H1 (cell line): ENCODE data around the gene SERPINE3. TPM values are rescaled to one million over a fixed set of nuclear protein-coding genes. Genes with fewer than 3 reads are reported as not detected.

Experiments used
- CTCF ChIA-PET: fragments of 300-600 bp; sonication (Branson Sonifier 250); formaldehyde crosslinking; loops from one replicate; lab custom pipeline; 2021; ENCODE audit not compliant: partially characterized antibody; lab: Charles Lee
- POLR2A ChIA-PET: fragments of 300-600 bp; sonication (Branson Sonifier 250); formaldehyde crosslinking; loops from one replicate; lab custom pipeline; 2021; ENCODE audit warnings: inconsistent platforms; ENCODE audit not compliant: partially characterized antibody; lab: Charles Lee
- DNase-seq, 2 experiments: peaks; one replicate each; pipeline versions ENCODE4 v3.0.0 to v3.0.0-alpha.2; 2010 to 2022; ENCODE audit warnings: low spot score in 2 of 2, low read depth in 1 of 2, mixed read lengths in 1 of 2
- FAIRE-seq: peaks from 2 replicates; lab custom pipeline; 2011; peaks lifted over from hg19 to GRCh38; lab: Jason Lieb, UNC
- H2AFZ ChIP-seq: 2 replicates; pipeline ENCODE4 v1.8.1; 2012; ENCODE audit warnings: low read length, inconsistent platforms
- H2AK5ac ChIP-seq: 2 replicates; pipeline ENCODE4 v1.6.1; 2013; ENCODE audit warnings: low read depth, low read length
- H2BK120ac ChIP-seq: replicated peaks from 2 replicates; pipeline ENCODE3; 2013; ENCODE audit warnings: low read depth, low read length, inconsistent platforms
- H2BK12ac ChIP-seq: 2 replicates; pipeline ENCODE4 v1.6.1; 2013; ENCODE audit warnings: low read depth, low read length
- H2BK15ac ChIP-seq: 2 replicates; pipeline ENCODE4 v1.6.1; 2013; ENCODE audit warnings: low read length
- H2BK20ac ChIP-seq: 2 replicates; pipeline ENCODE4 v1.6.1; 2013; ENCODE audit warnings: low read length
- H2BK5ac ChIP-seq: 2 replicates; pipeline ENCODE4 v1.6.1; 2013; ENCODE audit warnings: low read depth, low read length
- H3K14ac ChIP-seq: 2 replicates; pipeline ENCODE4 v1.6.1; 2013; ENCODE audit warnings: inconsistent platforms; ENCODE audit not compliant: insufficient read length
- H3K18ac ChIP-seq: 2 replicates; pipeline ENCODE4 v1.6.1; 2013; ENCODE audit warnings: low read length; ENCODE audit errors: extremely low read depth
- H3K23ac ChIP-seq: 2 replicates; pipeline ENCODE4 v1.6.1; 2013; ENCODE audit warnings: inconsistent platforms; ENCODE audit not compliant: insufficient read length
- H3K23me2 ChIP-seq: 2 replicates; pipeline ENCODE4 v1.6.1; 2013; ENCODE audit warnings: low read depth, low read length
- H3K27ac ChIP-seq: 2 replicates; pipeline ENCODE4 v1.6.1; 2011; ENCODE audit warnings: low read depth, low read length, inconsistent platforms
- H3K27me3 ChIP-seq, 4 experiments: replicated peaks in 1 of 4; 1 replicate in 1 of 4; 2 replicates in 3 of 4; pipeline versions ENCODE4 v1.6.1 to v1.8.1; 2011 to 2013; ENCODE audit warnings: low read length in 3 of 4, mild to moderate bottlenecking in 3 of 4, inconsistent platforms in 2 of 4, mixed read lengths in 2 of 4, moderate library complexity in 1 of 4; ENCODE audit not compliant: control insufficient read depth in 3 of 4, insufficient read depth in 3 of 4; ENCODE audit errors: extremely low read depth in 1 of 4
- H3K36me3 ChIP-seq, 4 experiments: 2 replicates each; pipeline versions ENCODE4 v1.6.1 to v1.8.1; 2011 to 2013; ENCODE audit warnings: mild to moderate bottlenecking in 4 of 4, low read length in 3 of 4, moderate library complexity in 2 of 4, control low read depth in 1 of 4, inconsistent platforms in 1 of 4; ENCODE audit not compliant: insufficient read depth in 4 of 4, control insufficient read depth in 2 of 4
- H3K4ac ChIP-seq: replicated peaks from 2 replicates; pipeline ENCODE3; 2013; ENCODE audit warnings: low read length, low read depth, mixed read lengths, inconsistent platforms; ENCODE audit not compliant: insufficient read length
- H3K4me1 ChIP-seq, 4 experiments: replicated peaks in 1 of 4; 1 replicate in 1 of 4; 2 replicates in 3 of 4; pipeline versions ENCODE4 v1.6.1 to v1.8.1; 2011 to 2013; ENCODE audit warnings: low read length in 3 of 4, inconsistent platforms in 2 of 4, mixed read lengths in 1 of 4; ENCODE audit not compliant: insufficient read depth in 4 of 4, control insufficient read depth in 3 of 4
- H3K4me2 ChIP-seq, 2 experiments: 2 replicates each; pipeline versions ENCODE4 v1.6.1 to v1.8.1; 2011 to 2013; ENCODE audit warnings: low read depth in 2 of 2, low read length in 2 of 2, control low read depth in 1 of 2, inconsistent platforms in 1 of 2, mild to moderate bottlenecking in 1 of 2; ENCODE audit not compliant: insufficient read depth in 1 of 2
- H3K4me3 ChIP-seq, 4 experiments: fragments of 200-600, 300-600 bp in 1 of 4; sonication (generic), shearing (Covaris generic), sonication (Bioruptor Twin) in 1 of 4; 2 replicates each; pipeline versions ENCODE4 v1.5.1 to v1.8.1; 2011 to 2016; ENCODE audit warnings: low read length in 4 of 4, low read depth in 3 of 4, control low read depth in 2 of 4, inconsistent platforms in 2 of 4, mild to moderate bottlenecking in 2 of 4, mixed read lengths in 1 of 4, moderate library complexity in 1 of 4; ENCODE audit not compliant: insufficient read depth in 2 of 4; ENCODE audit errors: extremely low read depth in 1 of 4
- H3K56ac ChIP-seq: replicated peaks from 2 replicates; pipeline ENCODE3; 2013; ENCODE audit warnings: low read depth, mild to moderate bottlenecking, mixed read lengths, low read length, inconsistent platforms; ENCODE audit not compliant: insufficient read length
- H3K79me1 ChIP-seq: 2 replicates; pipeline ENCODE4 v1.6.1; 2013; ENCODE audit warnings: low read depth, low read length, control low read depth
- H3K79me2 ChIP-seq, 2 experiments: 2 replicates each; pipeline versions ENCODE4 v1.6.1 to v1.8.1; 2012 to 2013; ENCODE audit warnings: low read length in 2 of 2, mild to moderate bottlenecking in 2 of 2, inconsistent platforms in 1 of 2; ENCODE audit not compliant: insufficient read depth in 2 of 2, control insufficient read depth in 1 of 2
- H3K9ac ChIP-seq, 4 experiments: replicated peaks in 1 of 4; 1 replicate in 1 of 4; 2 replicates in 3 of 4; pipeline versions ENCODE4 v1.6.1 to v1.8.1; 2011 to 2013; ENCODE audit warnings: low read depth in 3 of 4, low read length in 3 of 4, control low read depth in 2 of 4, mild to moderate bottlenecking in 2 of 4, moderate library complexity in 2 of 4, inconsistent platforms in 1 of 4; ENCODE audit errors: extremely low read depth in 1 of 4
- H3K9me3 ChIP-seq, 2 experiments: 2 replicates each; pipeline versions ENCODE4 v1.6.1 to v1.8.1; 2012 to 2013; ENCODE audit warnings: mild to moderate bottlenecking in 2 of 2, moderate library complexity in 2 of 2, control low read depth in 1 of 2, inconsistent platforms in 1 of 2, low read depth in 1 of 2, low read length in 1 of 2, mixed read lengths in 1 of 2; ENCODE audit not compliant: insufficient read depth in 2 of 2
- H4K20me1 ChIP-seq, 2 experiments: replicated peaks in 1 of 2; 2 replicates each; pipeline versions ENCODE3 to v1.8.1; 2011 to 2013; ENCODE audit warnings: inconsistent platforms in 2 of 2, low read length in 2 of 2, mild to moderate bottlenecking in 1 of 2; ENCODE audit not compliant: insufficient read depth in 2 of 2, control insufficient read depth in 1 of 2
- H4K5ac ChIP-seq: 2 replicates; pipeline ENCODE4 v1.6.1; 2013; ENCODE audit warnings: low read length, low read depth, mixed read lengths, inconsistent platforms; ENCODE audit not compliant: insufficient read length
- H4K8ac ChIP-seq: 2 replicates; pipeline ENCODE4 v1.8.0; 2013; ENCODE audit warnings: mild to moderate bottlenecking, moderate library complexity, low read length, inconsistent platforms; ENCODE audit not compliant: insufficient read depth; ENCODE audit errors: extremely low read depth
- H4K91ac ChIP-seq: replicated peaks from 2 replicates; pipeline ENCODE3; 2013; ENCODE audit warnings: low read length, mixed read lengths, inconsistent platforms; ENCODE audit not compliant: insufficient read length
- POU5F1 ChIP-seq: IDR thresholded peaks from 2 replicates; pipeline ENCODE4 v1.6.1; 2011; ENCODE audit warnings: low read depth, mild to moderate bottlenecking, low read length, moderate library complexity
- TAF1 ChIP-seq: IDR thresholded peaks from 2 replicates; pipeline ENCODE4 v1.6.1; 2011; ENCODE audit warnings: mild to moderate bottlenecking, low read depth, low read length
- YY1 ChIP-seq: IDR thresholded peaks from 2 replicates; pipeline ENCODE4 v1.6.1; 2011; ENCODE audit warnings: low read depth, mild to moderate bottlenecking, low read length
- WGBS, 2 experiments: shearing (Covaris generic) in 1 of 2; methylation state at CpG; one replicate each; pipeline versions ENCODE4 v1.1.6 to v1.1.7; 2013 to 2015; ENCODE audit warnings: low lambda C conversion rate in 2 of 2, mixed read lengths in 2 of 2, inconsistent platforms in 1 of 2, low coverage in 1 of 2, missing lambda C conversion rate in 1 of 2; ENCODE audit not compliant: insufficient replicate concordance in 2 of 2, insufficient coverage in 1 of 2, insufficient read length in 1 of 2; ENCODE audit errors: extremely low coverage in 1 of 2, missing lambda C conversion rate in 1 of 2; 5-methylcytosine and 5-hydroxymethylcytosine counted together
- polyA plus RNA-seq, 7 experiments: library from polyadenylated mRNA; depleted of rRNA in 3 of 7; stranded (reverse) in 5 of 7; unstranded in 2 of 7; fragments of >200 nt in 5 of 7; fragments of 200-250 nt in 2 of 7; gene quantifications; 1 replicate in 5 of 7; 2 replicates in 1 of 7; 4 replicates in 1 of 7; pipeline versions ENCODE4 v1.2.1 to v1.2.3, GENCODE V29; 2011 to 2013; ENCODE audit warnings: missing spikeins in 2 of 7, mixed read lengths in 2 of 7
- total RNA-seq: library from RNA; stranded (reverse); fragmentation: NEBNext Ultra II Directional; extraction: Animal tissue kit (Norgen Biotek cat#: 25700); gene quantifications from 2 replicates; pipeline ENCODE4 v1.2.1, GENCODE V29; 2021
- TF ChIP-seq, protein P1 (sequence below): IDR thresholded peaks from 2 replicates; pipeline ENCODE4 v1.6.1; 2011; ENCODE audit warnings: low read length, improper control_type of control experiment

The SERPINE3 gene
- total and polyA plus RNA-seq, 2 of the 8 experiments (the other 6 are each of a cell fraction or from before 2014, with no cell fraction given) = 0.34 to 1.0 TPM

DNA sequence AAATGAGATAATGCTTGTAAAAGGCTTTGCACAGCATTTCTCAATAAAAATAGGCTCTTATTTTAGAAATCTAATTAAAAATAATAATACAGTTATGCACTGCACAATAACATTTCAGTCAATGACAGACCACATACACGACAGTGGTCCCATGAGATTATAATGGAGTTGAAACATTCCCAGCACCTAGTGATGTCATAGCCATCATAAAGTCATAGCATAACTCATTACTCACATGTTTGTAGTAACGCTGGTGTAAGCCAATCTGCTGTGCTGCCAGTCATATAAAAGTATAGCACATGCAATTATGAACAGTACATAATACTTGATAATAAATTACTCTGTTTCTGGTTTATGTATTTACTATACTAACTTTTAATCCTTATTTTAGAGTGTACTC is 12.7 kb upstream of the SERPINE3 start:
- no peak overlapping the region for H2BK120ac ChIP-seq
- H3K9ac ChIP-seq = no peak overlapping the region
- 100% methylated on average over 2 of the region's 2 CpGs; no CpG with 5 or more reads in 1 of the 2 experiments for WGBS, 2 experiments
- no peak overlapping the region for H3K56ac ChIP-seq
- peaks cover 4 to 16% (median 15%) of the 10 kb centered on the region in 4 experiments; a peak in 6 of 7 replicates for H3K4me1 ChIP-seq
- no peaks in the 10 kb centered on the region for H3K36me3 ChIP-seq
- H3K9me3 ChIP-seq = no peaks in the 10 kb centered on the region
- H4K20me1 ChIP-seq = no peaks in the 10 kb centered on the region
- H3K14ac ChIP-seq = no peak overlapping the region
- H2BK5ac ChIP-seq = no peak overlapping the region
- no peak overlapping the region for H4K5ac ChIP-seq
- no peak overlapping the region for H3K27ac ChIP-seq
- no peaks in the 10 kb centered on the region; the same call in 1 of the 2 replicates for H3K23me2 ChIP-seq
- H4K91ac ChIP-seq = no peak overlapping the region
- H3K79me2 ChIP-seq = no peaks in the 10 kb centered on the region
- no peak for DNase-seq
- no peak overlapping the region for H2AFZ ChIP-seq
- no peak overlapping the region for H3K4me3 ChIP-seq
- H3K27me3 ChIP-seq = no peaks in the 10 kb centered on the region; a peak in 1 of 7 replicates
- TF ChIP-seq TAF1 = no peak
- TF ChIP-seq, protein P1, sequence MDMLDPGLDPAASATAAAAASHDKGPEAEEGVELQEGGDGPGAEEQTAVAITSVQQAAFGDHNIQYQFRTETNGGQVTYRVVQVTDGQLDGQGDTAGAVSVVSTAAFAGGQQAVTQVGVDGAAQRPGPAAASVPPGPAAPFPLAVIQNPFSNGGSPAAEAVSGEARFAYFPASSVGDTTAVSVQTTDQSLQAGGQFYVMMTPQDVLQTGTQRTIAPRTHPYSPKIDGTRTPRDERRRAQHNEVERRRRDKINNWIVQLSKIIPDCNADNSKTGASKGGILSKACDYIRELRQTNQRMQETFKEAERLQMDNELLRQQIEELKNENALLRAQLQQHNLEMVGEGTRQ = no peak
- no peak for TF ChIP-seq YY1
- TF ChIP-seq POU5F1 = no peak
- ChIA-PET POLR2A (interaction anchor here (0.9 kb wide), 1 partner anchor 24 kb away, joined by 4 read pairs; no protein-coding TSS in a partner anchor), CTCF (no interaction called here)
- no peak overlapping the region for H3K4ac ChIP-seq
- no peaks in the 10 kb centered on the region for H3K79me1 ChIP-seq
- no peak for FAIRE-seq
- H3K4me2 ChIP-seq = no peak overlapping the region
- H4K8ac ChIP-seq = no peak overlapping the region
- no peak overlapping the region for H2BK15ac ChIP-seq
- no peak overlapping the region for H3K23ac ChIP-seq
- no peak overlapping the region for H2BK12ac ChIP-seq
- H3K18ac ChIP-seq = no peak overlapping the region
- no peak overlapping the region for H2AK5ac ChIP-seq
- no peak overlapping the region for H2BK20ac ChIP-seq
